ENCODE results near the gene LAG3. TPM values are rescaled to one million over a fixed set of nuclear protein-coding genes. Genes with fewer than 3 reads are reported as not detected.

Gene LAG3
- total RNA-seq, 1 donor from 2014 or later, result 3.4 TPM

DNA sequence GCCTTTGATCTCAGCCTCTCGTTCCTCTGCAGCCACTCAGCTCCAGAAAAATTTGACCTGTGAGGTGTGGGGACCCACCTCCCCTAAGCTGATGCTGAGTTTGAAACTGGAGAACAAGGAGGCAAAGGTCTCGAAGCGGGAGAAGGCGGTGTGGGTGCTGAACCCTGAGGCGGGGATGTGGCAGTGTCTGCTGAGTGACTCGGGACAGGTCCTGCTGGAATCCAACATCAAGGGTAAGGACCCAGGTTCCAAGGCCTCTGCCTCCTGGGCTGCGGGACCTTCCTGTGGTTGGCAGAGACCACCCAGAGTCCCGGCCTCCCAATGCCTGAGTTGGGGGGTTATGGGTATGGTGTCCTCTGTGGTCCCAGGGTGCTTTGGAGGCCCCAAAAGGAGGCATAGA, 44.8 kb downstream of the LAG3 start:
- no peak for ATAC-seq
- no peak for DNase-seq (ENCODE audit: low spot score)
- intact Hi-C loops (cut with DNase I), result loop anchor here (1.0 kb wide), 1 partner anchor 41 kb away; no protein-coding TSS in a partner anchor

DNA sequence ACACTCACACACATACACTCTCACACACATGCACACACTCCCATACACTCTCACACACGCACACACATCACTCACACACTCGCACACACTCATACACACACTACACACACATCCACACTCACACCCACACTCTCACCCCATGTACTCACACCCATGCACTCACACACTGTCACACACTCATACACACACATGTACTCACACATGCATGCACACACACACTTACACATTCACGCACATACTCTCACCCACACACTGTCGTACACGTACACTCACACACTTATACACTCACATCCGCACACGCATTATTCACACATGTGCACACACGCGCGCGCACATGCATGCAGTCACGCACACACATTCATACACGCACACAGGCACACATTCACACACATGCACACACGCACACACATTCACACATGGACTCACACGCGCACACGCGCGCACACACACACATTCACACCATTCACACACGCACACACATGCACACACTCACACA, 45.4 kb downstream of the LAG3 start:
- intact Hi-C loops (cut with DNase I), result loop anchor here (1.0 kb wide), 1 partner anchor 41 kb away; no protein-coding TSS in a partner anchor
- DNase-seq (ENCODE audit: low spot score) (no peak), ATAC-seq (no peak)

- DNase-seq (ENCODE audit: low spot score) (no peak), ATAC-seq (no peak)
- intact Hi-C loops (cut with DNase I), result no loop called here
These were observed 45.9 kb downstream of the LAG3 start for GRCh38 chr12:6818222-6818621.

GRCh38 chr12:6818645-6819044, 46.3 kb downstream of the LAG3 start:
- intact Hi-C loops (cut with DNase I), result no loop called here
- DNase-seq (ENCODE audit: low spot score), result no peak
- ATAC-seq, result no peak

DNA sequence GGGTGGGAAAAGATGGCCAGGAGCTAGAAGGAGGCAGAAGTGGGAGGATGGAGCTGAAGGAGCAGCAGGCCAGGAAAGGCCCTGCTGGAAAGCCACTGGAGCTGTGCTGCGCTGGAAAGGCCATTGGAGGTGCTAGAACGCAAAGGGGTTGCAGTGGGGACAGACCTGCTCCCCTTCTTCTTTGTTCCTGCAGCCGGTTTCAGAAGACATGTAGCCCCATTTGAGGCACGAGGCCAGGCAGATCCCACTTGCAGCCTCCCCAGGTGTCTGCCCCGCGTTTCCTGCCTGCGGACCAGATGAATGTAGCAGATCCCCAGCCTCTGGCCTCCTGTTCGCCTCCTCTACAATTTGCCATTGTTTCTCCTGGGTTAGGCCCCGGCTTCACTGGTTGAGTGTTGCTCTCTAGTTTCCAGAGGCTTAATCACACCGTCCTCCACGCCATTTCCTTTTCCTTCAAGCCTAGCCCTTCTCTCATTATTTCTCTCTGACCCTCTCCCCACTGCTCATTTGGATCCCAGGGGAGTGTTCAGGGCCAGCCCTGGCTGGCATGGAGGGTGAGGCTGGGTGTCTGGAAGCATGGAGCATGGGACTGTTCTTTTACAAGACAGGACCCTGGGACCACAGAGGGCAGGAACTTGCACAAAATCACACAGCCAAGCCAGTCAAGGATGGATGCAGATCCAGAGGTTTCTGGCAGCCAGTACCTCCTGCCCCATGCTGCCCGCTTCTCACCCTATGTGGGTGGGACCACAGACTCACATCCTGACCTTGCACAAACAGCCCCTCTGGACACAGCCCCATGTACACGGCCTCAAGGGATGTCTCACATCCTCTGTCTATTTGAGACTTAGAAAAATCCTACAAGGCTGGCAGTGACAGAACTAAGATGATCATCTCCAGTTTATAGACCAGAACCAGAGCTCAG, 47.0 kb downstream of the LAG3 start:
- intact Hi-C loops (cut with DNase I), result loop anchor here (10.0 kb wide), 1 partner anchor 65 kb away; the partner anchor contains the start of gene MLF2
- ATAC-seq (no peak), DNase-seq (ENCODE audit: low spot score) (no peak)

DNA sequence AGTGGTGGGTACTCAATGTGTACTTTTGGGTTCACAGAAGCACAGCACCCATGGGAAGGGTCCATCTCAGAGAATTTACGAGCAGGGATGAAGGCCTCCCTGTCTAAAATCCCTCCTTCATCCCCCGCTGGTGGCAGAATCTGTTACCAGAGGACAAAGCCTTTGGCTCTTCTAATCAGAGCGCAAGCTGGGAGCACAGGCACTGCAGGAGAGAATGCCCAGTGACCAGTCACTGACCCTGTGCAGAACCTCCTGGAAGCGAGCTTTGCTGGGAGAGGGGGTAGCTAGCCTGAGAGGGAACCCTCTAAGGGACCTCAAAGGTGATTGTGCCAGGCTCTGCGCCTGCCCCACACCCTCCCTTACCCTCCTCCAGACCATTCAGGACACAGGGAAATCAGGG, 47.8 kb downstream of the LAG3 start:
- ATAC-seq (no peak), DNase-seq (ENCODE audit: low spot score) (no peak)
- intact Hi-C loops (cut with DNase I), result loop anchor here (10.0 kb wide), 1 partner anchor 65 kb away; the partner anchor contains the start of gene MLF2

GRCh38 chr12:6821591-6822425, 49.5 kb downstream of the LAG3 start, which contains the start of gene GPR162:
TSS of gene GPR162 (plus strand) at chr12:6821821. CDS start at chr12:6823899, 2,078 bp downstream.
- DNase-seq (ENCODE audit: low spot score) (peak; percentile 80), ATAC-seq (peak; percentile 63)
- intact Hi-C loops (cut with DNase I), result loop anchor here (10.0 kb wide), 1 partner anchor 67 kb away; the partner anchor contains the start of gene MLF2

- intact Hi-C loops (cut with DNase I), result loop anchor here (10.0 kb wide), 1 partner anchor 68 kb away; the partner anchor contains the start of gene MLF2
- ATAC-seq (no peak), DNase-seq (ENCODE audit: low spot score) (no peak)
These were observed 50.3 kb downstream of the LAG3 start for GRCh38 chr12:6822426-6823135.

GRCh38 chr12:6823182-6824084, 51.1 kb downstream of the LAG3 start:
- intact Hi-C loops (cut with DNase I), result loop anchor here (10.0 kb wide), 1 partner anchor 69 kb away; the partner anchor contains the start of gene MLF2
- ATAC-seq (no peak), DNase-seq (ENCODE audit: low spot score) (no peak)

DNA sequence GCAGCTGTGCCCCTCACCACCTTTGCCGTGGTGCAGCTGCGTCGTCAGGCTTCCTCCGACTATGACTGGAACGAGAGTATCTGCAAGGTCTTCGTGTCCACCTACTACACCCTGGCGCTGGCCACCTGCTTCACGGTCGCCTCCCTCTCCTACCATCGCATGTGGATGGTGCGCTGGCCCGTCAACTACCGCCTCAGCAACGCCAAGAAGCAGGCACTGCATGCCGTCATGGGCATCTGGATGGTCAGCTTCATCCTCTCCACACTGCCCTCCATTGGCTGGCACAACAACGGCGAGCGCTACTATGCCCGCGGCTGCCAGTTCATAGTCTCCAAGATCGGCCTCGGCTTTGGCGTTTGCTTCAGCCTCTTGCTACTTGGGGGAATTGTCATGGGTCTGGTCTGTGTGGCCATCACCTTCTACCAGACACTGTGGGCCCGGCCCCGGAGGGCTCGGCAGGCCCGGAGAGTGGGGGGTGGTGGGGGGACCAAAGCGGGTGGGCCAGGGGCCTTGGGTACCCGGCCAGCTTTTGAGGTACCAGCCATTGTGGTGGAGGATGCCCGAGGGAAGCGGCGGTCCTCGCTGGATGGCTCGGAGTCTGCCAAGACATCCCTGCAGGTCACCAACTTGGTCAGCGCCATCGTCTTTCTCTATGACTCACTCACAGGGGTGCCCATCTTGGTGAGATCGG, 51.9 kb downstream of the LAG3 start:
- intact Hi-C loops (cut with DNase I), result loop anchor here (10.0 kb wide), 1 partner anchor 69 kb away; the partner anchor contains the start of gene MLF2
- no peak for ATAC-seq
- no peak for DNase-seq (ENCODE audit: low spot score)

DNA sequence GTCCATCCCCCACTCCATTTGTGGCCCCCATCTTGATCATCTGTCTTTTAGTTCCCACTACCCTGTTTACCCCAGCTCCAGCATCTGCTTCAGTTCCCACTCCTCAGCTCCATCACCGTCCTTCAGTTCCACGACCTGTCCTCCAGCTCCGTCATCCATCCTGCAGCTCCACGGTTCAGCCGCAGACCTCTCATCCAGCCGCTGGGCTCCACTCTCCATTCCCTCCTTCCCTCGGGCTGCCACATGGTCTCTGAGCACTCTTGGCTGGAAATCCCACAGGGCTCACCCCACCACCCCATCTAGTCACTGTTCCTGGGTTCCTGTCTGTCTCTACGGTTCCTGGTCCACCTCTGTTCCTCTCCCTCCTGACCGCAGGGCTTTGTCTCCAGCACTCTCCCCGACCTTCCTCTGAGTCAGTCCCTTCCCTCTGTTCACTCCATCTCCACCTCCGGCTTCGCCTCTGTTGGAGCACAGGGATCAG, 52.6 kb downstream of the LAG3 start:
- intact Hi-C loops (cut with DNase I), result loop anchor here (10.0 kb wide), 1 partner anchor 70 kb away; the partner anchor contains the start of gene MLF2
- DNase-seq (ENCODE audit: low spot score), result no peak
- no peak for ATAC-seq

GRCh38 chr12:6825398-6826124, 53.2 kb downstream of the LAG3 start:
- DNase-seq (ENCODE audit: low spot score) (peak; percentile 94), ATAC-seq (peak; percentile 71)
- intact Hi-C loops (cut with DNase I), result loop anchor here (10.0 kb wide), 1 partner anchor 71 kb away; the partner anchor contains the start of gene MLF2

- intact Hi-C loops (cut with DNase I), result loop anchor here (10.0 kb wide), 1 partner anchor 71 kb away; the partner anchor contains the start of gene MLF2
- no peak for DNase-seq (ENCODE audit: low spot score)
- ATAC-seq, result no peak
These were observed 53.9 kb downstream of the LAG3 start for GRCh38 chr12:6826125-6826733.

DNA sequence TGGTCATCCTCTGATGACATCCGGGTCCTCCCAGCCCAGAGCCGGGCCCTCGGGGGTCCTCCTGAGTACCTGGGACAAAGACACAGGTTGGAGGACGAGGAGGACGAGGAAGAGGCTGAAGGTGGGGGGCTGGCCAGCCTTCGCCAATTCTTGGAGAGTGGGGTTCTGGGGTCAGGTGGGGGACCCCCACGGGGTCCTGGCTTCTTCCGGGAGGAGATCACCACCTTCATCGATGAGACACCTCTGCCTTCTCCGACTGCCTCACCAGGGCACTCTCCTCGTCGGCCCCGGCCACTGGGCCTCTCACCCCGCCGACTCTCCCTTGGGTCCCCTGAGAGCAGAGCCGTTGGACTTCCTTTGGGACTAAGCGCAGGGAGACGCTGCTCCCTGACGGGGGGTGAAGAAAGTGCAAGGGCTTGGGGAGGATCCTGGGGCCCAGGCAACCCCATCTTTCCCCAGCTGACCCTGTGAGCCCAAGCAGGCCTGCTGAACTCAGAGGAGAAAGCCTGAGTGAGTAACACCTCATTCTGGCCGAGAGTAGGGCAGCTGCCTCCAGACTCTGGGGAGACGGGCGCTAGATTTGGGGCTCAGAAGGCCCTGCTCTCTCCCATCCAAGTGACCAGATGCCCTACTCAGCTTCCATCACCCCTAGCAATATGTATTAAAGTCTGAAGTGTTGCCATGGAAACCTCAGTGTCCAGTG, 54.6 kb downstream of the LAG3 start:
- intact Hi-C loops (cut with DNase I), result loop anchor here (10.0 kb wide), 1 partner anchor 72 kb away; the partner anchor contains the start of gene MLF2
- DNase-seq (ENCODE audit: low spot score) (no peak), ATAC-seq (no peak)

GRCh38 chr12:6827437-6827911, 55.2 kb downstream of the LAG3 start:
- intact Hi-C loops (cut with DNase I), result loop anchor here (10.0 kb wide), 1 partner anchor 73 kb away; the partner anchor contains the start of gene MLF2
- ATAC-seq (peak; percentile 81), DNase-seq (ENCODE audit: low spot score) (peak; percentile 93)

Measured in sciatic nerve (tissue), 2 donors.